ENCODE data around the gene GSS.

- TF ChIP-seq, protein P1, sequence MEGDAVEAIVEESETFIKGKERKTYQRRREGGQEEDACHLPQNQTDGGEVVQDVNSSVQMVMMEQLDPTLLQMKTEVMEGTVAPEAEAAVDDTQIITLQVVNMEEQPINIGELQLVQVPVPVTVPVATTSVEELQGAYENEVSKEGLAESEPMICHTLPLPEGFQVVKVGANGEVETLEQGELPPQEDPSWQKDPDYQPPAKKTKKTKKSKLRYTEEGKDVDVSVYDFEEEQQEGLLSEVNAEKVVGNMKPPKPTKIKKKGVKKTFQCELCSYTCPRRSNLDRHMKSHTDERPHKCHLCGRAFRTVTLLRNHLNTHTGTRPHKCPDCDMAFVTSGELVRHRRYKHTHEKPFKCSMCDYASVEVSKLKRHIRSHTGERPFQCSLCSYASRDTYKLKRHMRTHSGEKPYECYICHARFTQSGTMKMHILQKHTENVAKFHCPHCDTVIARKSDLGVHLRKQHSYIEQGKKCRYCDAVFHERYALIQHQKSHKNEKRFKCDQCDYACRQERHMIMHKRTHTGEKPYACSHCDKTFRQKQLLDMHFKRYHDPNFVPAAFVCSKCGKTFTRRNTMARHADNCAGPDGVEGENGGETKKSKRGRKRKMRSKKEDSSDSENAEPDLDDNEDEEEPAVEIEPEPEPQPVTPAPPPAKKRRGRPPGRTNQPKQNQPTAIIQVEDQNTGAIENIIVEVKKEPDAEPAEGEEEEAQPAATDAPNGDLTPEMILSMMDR (IDR thresholded peaks at IDR 0.05) = no peak
- no peak for TF ChIP-seq POLR2A (IDR thresholded peaks at IDR 0.05)
These were observed 40.1 kb upstream of the GSS start for GRCh38 chr20:34995696-34996095.
